ACHN (cell line): ENCODE measurements around the gene DLGAP1.

Experiments used
- DNase-seq: peaks from one replicate; pipeline ENCODE4 v3.0.0-alpha.2; 2015
- in situ Hi-C: cut with HindIII; loops from 2 replicates; pipeline ENCODE4 v1.10.0; 2017; ENCODE audit warnings: low sequenced_read_pairs, low pct_ligation_motif_present, low pct_unique_long_range_greater_than_20kb

Gene DLGAP1

GRCh38 chr18:3468066-3468705 is 986.9 kb downstream of the DLGAP1 start:
- in situ Hi-C loops, result no loop called here
- DNase-seq, result no peak

- in situ Hi-C loops, result no loop called here
- no peak for DNase-seq
Measured at GRCh38 chr18:3466872-3467271, 988.2 kb downstream of the DLGAP1 start.

- in situ Hi-C loops, result no loop called here
- DNase-seq, result peak; percentile 65
Measured at GRCh38 chr18:3466045-3466444, 989.1 kb downstream of the DLGAP1 start.

GRCh38 chr18:3463051-3463450 is 992.1 kb downstream of the DLGAP1 start:
- in situ Hi-C loops, result no loop called here
- DNase-seq, result no peak

- DNase-seq, result no peak
- in situ Hi-C loops, result no loop called here
Measured at GRCh38 chr18:3461704-3462103, 993.4 kb downstream of the DLGAP1 start.

GRCh38 chr18:3460823-3461398 is 994.2 kb downstream of the DLGAP1 start:
- DNase-seq, result no peak
- in situ Hi-C loops, result no loop called here

- DNase-seq, result no peak
Measured at GRCh38 chr18:3458952-3459853, 995.9 kb downstream of the DLGAP1 start.

GRCh38 chr18:3458378-3458777 is 996.7 kb downstream of the DLGAP1 start:
- in situ Hi-C loops, result no loop called here
- DNase-seq, result no peak

More at GRCh38 chr18:3458952-3459853, 995.9 kb downstream of the DLGAP1 start:
- in situ Hi-C loops, result no loop called here

- DNase-seq, result no peak
- in situ Hi-C loops, result no loop called here
Measured at GRCh38 chr18:3457261-3457724, 997.8 kb downstream of the DLGAP1 start.

- in situ Hi-C loops, result no loop called here
- peak; percentile 82 for DNase-seq
Measured at GRCh38 chr18:3456686-3457069, 998.4 kb downstream of the DLGAP1 start.

- in situ Hi-C loops, result no loop called here
- DNase-seq, result peak; percentile 92
Measured at GRCh38 chr18:3455907-3456685, 999.0 kb downstream of the DLGAP1 start.

GRCh38 chr18:3455090-3455635 is 999.9 kb downstream of the DLGAP1 start:
- no peak for DNase-seq

GRCh38 chr18:3454365-3455089 is 1000.6 kb downstream of the DLGAP1 start:
- DNase-seq, result peak; percentile 65
- in situ Hi-C loops, result no loop called here

More at GRCh38 chr18:3455090-3455635, 999.9 kb downstream of the DLGAP1 start:
- in situ Hi-C loops, result no loop called here

GRCh38 chr18:3453540-3454364 is 1001.4 kb downstream of the DLGAP1 start:
- in situ Hi-C loops, result no loop called here
- DNase-seq, result peak; percentile 53

- in situ Hi-C loops, result no loop called here
- no peak for DNase-seq
Measured at GRCh38 chr18:3452750-3453539, 1002.2 kb downstream of the DLGAP1 start.

GRCh38 chr18:3451989-3452749 is 1002.9 kb downstream of the DLGAP1 start:
- in situ Hi-C loops, result no loop called here
- DNase-seq, result peak; percentile 31
